ENCODE measurements around the gene ATF7.
"Not testable (repeated sequence)": the region's sequence is repeated elsewhere in the genome, so short reads cannot be mapped to it uniquely, and the experiment has no call there.

ATF7 gene

GRCh38 chr12:53568809-53569557, 57.2 kb downstream of the ATF7 start:
- in situ Hi-C loops (cut with MboI; ENCODE audit: low sequenced_read_pairs) = no loop called here

GRCh38 chr12:53567961-53568808, 58.0 kb downstream of the ATF7 start:
- in situ Hi-C loops (cut with MboI; ENCODE audit: low sequenced_read_pairs) = no loop called here

- in situ Hi-C loops (cut with MboI; ENCODE audit: low sequenced_read_pairs) = not testable (repeated sequence)
Observed at GRCh38 chr12:53565376-53565775, 60.8 kb downstream of the ATF7 start.

GRCh38 chr12:53564941-53565340, 61.2 kb downstream of the ATF7 start:
- in situ Hi-C loops (cut with MboI; ENCODE audit: low sequenced_read_pairs) = no loop called here

GRCh38 chr12:53564278-53564677, 61.9 kb downstream of the ATF7 start:
- in situ Hi-C loops (cut with MboI; ENCODE audit: low sequenced_read_pairs) = no loop called here

GRCh38 chr12:53563452-53564028, 62.6 kb downstream of the ATF7 start:
- in situ Hi-C loops (cut with MboI; ENCODE audit: low sequenced_read_pairs) = no loop called here

GRCh38 chr12:53561590-53561953, 64.6 kb downstream of the ATF7 start:
- in situ Hi-C loops (cut with MboI; ENCODE audit: low sequenced_read_pairs) = no loop called here

GRCh38 chr12:53560912-53561589, 65.1 kb downstream of the ATF7 start:
- in situ Hi-C loops (cut with MboI; ENCODE audit: low sequenced_read_pairs) = no loop called here

GRCh38 chr12:53560351-53560750, 65.8 kb downstream of the ATF7 start:
- in situ Hi-C loops (cut with MboI; ENCODE audit: low sequenced_read_pairs) = no loop called here

- in situ Hi-C loops (cut with MboI; ENCODE audit: low sequenced_read_pairs) = no loop called here
Observed at GRCh38 chr12:53558631-53559030, 67.6 kb downstream of the ATF7 start.

GRCh38 chr12:53552361-53553327, 73.5 kb downstream of the ATF7 start:
- in situ Hi-C loops (cut with MboI; ENCODE audit: low sequenced_read_pairs) = no loop called here

GRCh38 chr12:53551889-53552291, 74.3 kb downstream of the ATF7 start:
- in situ Hi-C loops (cut with MboI; ENCODE audit: low sequenced_read_pairs) = no loop called here

GRCh38 chr12:53550595-53550994, 75.6 kb downstream of the ATF7 start:
- in situ Hi-C loops (cut with MboI; ENCODE audit: low sequenced_read_pairs) = no loop called here

GRCh38 chr12:53550131-53550530, 76.1 kb downstream of the ATF7 start:
- in situ Hi-C loops (cut with MboI; ENCODE audit: low sequenced_read_pairs) = not testable (repeated sequence)

- in situ Hi-C loops (cut with MboI; ENCODE audit: low sequenced_read_pairs) = loop anchor here (10.0 kb wide), 1 partner anchor 126 kb away; the partner anchor contains the start of gene ATP5MC2
Observed at GRCh38 chr12:53548354-53548753, 77.8 kb downstream of the ATF7 start.

- in situ Hi-C loops (cut with MboI; ENCODE audit: low sequenced_read_pairs) = loop anchor here (10.0 kb wide), 1 partner anchor 131 kb away; the partner anchor contains the start of gene ATP5MC2
Observed at GRCh38 chr12:53543539-53543938, 82.6 kb downstream of the ATF7 start.

GRCh38 chr12:53539526-53539925, 86.7 kb downstream of the ATF7 start:
- in situ Hi-C loops (cut with MboI; ENCODE audit: low sequenced_read_pairs) = no loop called here

GRCh38 chr12:53538209-53538689, 87.9 kb downstream of the ATF7 start:
- in situ Hi-C loops (cut with MboI; ENCODE audit: low sequenced_read_pairs) = no loop called here

GRCh38 chr12:53536962-53537361, 89.2 kb downstream of the ATF7 start:
- in situ Hi-C loops (cut with MboI; ENCODE audit: low sequenced_read_pairs) = no loop called here

- in situ Hi-C loops (cut with MboI; ENCODE audit: low sequenced_read_pairs) = no loop called here
Observed at GRCh38 chr12:53533471-53533870, 92.7 kb downstream of the ATF7 start.

All from HL-60/S4 treated with phorbol 12-myristate 13-acetate at 8.2 ng/mL for 4 days and 3 days (cell line).